Mammary epithelial cell (primary cell): ENCODE data around the gene CCDC69.

Experiments
- CTCF ChIP-seq, 2 donors: IDR thresholded peaks in 1 of 2; conservative IDR thresholded peaks in 1 of 2; 2 replicates each; pipeline ENCODE4 v1.5.1; 2011 to 2012; ENCODE audit warnings: inconsistent platforms in 2 of 2, low read length in 2 of 2, mild to moderate bottlenecking in 2 of 2, control low read depth in 1 of 2, low read depth in 1 of 2; ENCODE audit not compliant: insufficient read depth in 1 of 2; ENCODE audit errors: extremely low read depth in 1 of 2
- EZH2 ChIP-seq: IDR thresholded peaks from 2 replicates; pipeline ENCODE4 v1.6.1; 2012; ENCODE audit warnings: low read length, inconsistent platforms, borderline replicate concordance

- TF ChIP-seq CTCF (conservative IDR thresholded peaks at IDR 0.05 in 1 of 2, IDR thresholded peaks at IDR 0.05 in 1 of 2; ENCODE audit: extremely low read depth in 1 of 2, insufficient read depth in 1 of 2, low read depth in 1 of 2, low read length in 2 of 2): no peak
- no peak for TF ChIP-seq EZH2
Observed at GRCh38 chr5:151141535-151141934, 82.4 kb downstream of the CCDC69 start.
